GM18907 (cell line): ENCODE measurements around the gene MEG3.

Experiments used
- ATAC-seq: cut with Tn5 transposase; IDR thresholded peaks from one replicate; pipeline ENCODE4 v1.9.1; 2021; ENCODE audit warnings: mild to moderate bottlenecking, moderate library complexity; ENCODE audit not compliant: unreplicated experiment

The MEG3 gene

GRCh38 chr14:100862277-100862676, 36.4 kb downstream of the MEG3 start:
- no peak for ATAC-seq

- ATAC-seq: no peak
These were observed 36.9 kb downstream of the MEG3 start for GRCh38 chr14:100862793-100863192.

- no peak for ATAC-seq
These were observed 38.3 kb downstream of the MEG3 start for GRCh38 chr14:100864206-100864605.

GRCh38 chr14:100864960-100865681, 39.2 kb downstream of the MEG3 start:
- ATAC-seq: no peak

- no peak for ATAC-seq
These were observed 40.0 kb downstream of the MEG3 start for GRCh38 chr14:100865682-100866591.

GRCh38 chr14:100866666-100867630, 41.0 kb downstream of the MEG3 start:
- ATAC-seq: no peak

GRCh38 chr14:100867631-100868315, 41.9 kb downstream of the MEG3 start:
- no peak for ATAC-seq

GRCh38 chr14:100868621-100869370, 42.9 kb downstream of the MEG3 start:
- ATAC-seq: no peak

GRCh38 chr14:100871234-100872186, 45.6 kb downstream of the MEG3 start:
- ATAC-seq: no peak

- no peak for ATAC-seq
These were observed 46.6 kb downstream of the MEG3 start for GRCh38 chr14:100872259-100873095.

GRCh38 chr14:100873096-100873482, 47.2 kb downstream of the MEG3 start:
- no peak for ATAC-seq

- no peak for ATAC-seq
These were observed 48.1 kb downstream of the MEG3 start for GRCh38 chr14:100874051-100874410.

- ATAC-seq: no peak
These were observed 48.6 kb downstream of the MEG3 start for GRCh38 chr14:100874411-100875091.

GRCh38 chr14:100875126-100875525, 49.2 kb downstream of the MEG3 start:
- no peak for ATAC-seq

GRCh38 chr14:100875861-100876590, 50.1 kb downstream of the MEG3 start:
- ATAC-seq: no peak
